Activated T-helper 2 cell treated with anti-CD3 and anti-CD28 coated beads, Interferon-gamma antibody, Interleukin-2, Interleukin-4, amounts not matched to agents 10 μg/mL and 5 μg/mL and 100 μg/mL, durations not matched to agents 14 hours and 24 hours and 36 hours (primary cell): ENCODE results near the gene ASPG. TPM values are rescaled to one million over a fixed set of nuclear protein-coding genes. Genes with fewer than 3 reads are reported as not detected.

ENCODE experiments used
- DNase-seq: peaks from one replicate; pipeline ENCODE4 v3.0.0; 2021; ENCODE audit warnings: low spot score
- H3K27ac Mint-ChIP-seq: one replicate; pipeline ENCODE4 v1.8.0; 2021; ENCODE audit warnings: mixed read lengths
- H3K27me3 Mint-ChIP-seq: one replicate; pipeline ENCODE4 v1.8.0; 2021; ENCODE audit warnings: low read depth, mixed read lengths
- H3K36me3 Mint-ChIP-seq: one replicate; pipeline ENCODE4 v1.8.0; 2021; ENCODE audit warnings: low read depth, mixed read lengths
- H3K4me1 Mint-ChIP-seq: one replicate; pipeline ENCODE4 v1.8.0; 2021; ENCODE audit warnings: low read depth, mixed read lengths
- H3K4me3 Mint-ChIP-seq: one replicate; pipeline ENCODE4 v1.8.0; 2021; ENCODE audit warnings: low read depth, mild to moderate bottlenecking, moderate library complexity, mixed read lengths
- H3K9me3 Mint-ChIP-seq: one replicate; pipeline ENCODE4 v1.8.0; 2021; ENCODE audit warnings: mixed read lengths
- intact Hi-C: fragments of 100-400 bp; cut with micrococcal nuclease; formaldehyde crosslinking; loops from one replicate; pipeline ENCODE4 v1.15.1; 2023
- total RNA-seq: library from RNA; stranded (reverse); gene quantifications from 2 replicates; pipeline ENCODE4 v1.2.3, GENCODE V29; 2022

Gene ASPG
- not detected in 2 replicates for total RNA-seq

DNA sequence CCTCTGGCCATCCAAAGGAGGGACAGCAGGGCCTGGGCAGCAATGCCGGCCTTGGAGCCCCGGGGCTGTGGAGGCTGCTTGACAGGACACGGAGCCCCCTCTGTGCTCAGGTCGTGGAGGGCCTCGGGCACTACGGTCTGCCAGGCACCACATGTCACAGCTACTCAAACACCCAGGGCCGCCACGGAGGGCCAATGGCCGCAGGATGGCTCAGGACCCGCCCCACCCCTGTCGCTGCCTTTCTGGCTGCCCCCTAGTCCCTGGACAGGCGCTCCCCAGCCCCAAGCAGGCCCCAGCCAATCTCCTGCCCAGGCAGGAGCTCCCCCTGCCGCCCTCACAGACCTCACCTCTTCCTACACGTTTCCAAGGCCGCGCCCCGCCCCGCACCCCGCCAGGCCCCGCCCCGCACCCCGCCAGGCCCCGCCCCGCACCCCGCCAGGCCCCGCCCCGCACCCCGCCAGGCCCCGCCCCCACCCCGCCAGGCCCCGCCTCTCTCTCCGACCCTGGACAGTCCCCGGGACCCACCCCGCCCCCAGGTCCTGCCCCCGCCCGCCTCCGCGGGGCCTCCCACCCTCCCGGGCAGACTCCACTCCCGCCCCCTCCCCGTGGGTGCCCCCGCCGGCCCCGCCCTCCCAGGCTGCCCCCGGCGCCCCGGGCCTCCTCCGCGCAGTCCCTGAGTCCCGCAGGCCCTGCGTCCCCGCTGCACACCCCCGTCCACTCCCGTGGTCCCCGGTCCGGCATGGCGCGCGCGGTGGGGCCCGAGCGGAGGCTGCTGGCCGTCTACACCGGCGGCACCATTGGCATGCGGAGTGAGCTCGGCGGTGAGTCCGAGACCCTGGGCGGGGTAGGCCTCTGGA, at the start of gene ASPG:
Gene ASPG, plus strand, starts transcription at position 669 of the 857 bp plus-strand sequence. Its CDS starts 71 bp downstream, at position 740.
- intact Hi-C loops = no loop called here
- H3K27me3 Mint-ChIP-seq = no peaks in the 10 kb centered on the region
- no peak for DNase-seq
- H3K36me3 Mint-ChIP-seq = no peaks in the 10 kb centered on the region
- no peaks in the 10 kb centered on the region for H3K4me1 Mint-ChIP-seq
- H3K4me3 Mint-ChIP-seq = no peak within 1 kb of the TSS
- H3K27ac Mint-ChIP-seq = no peak within 1 kb of the TSS
- H3K9me3 Mint-ChIP-seq = no peaks in the 10 kb centered on the region

DNA sequence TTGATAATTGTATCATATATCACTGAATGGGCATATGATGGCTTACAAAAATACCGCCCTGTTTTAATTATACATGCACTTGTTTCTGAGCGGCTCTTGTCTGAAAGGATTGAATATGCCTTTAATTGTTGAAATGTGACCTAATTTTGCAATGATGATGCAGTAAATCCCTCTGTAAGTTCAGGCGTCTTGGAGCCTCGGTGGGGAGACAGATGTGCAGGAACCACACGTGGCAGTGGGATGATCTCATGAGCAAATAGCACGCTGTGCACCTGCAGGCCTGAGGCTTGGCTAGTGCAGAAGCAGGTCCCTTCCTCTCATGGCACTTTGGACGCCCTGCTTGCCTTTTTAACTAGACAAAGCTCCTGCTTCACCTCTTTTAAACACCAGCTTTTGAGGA, 49.3 kb upstream of the ASPG start:
- no peak for DNase-seq
- Mint-ChIP-seq H3K27me3 (no peaks in the 10 kb centered on the region), H3K4me1 (no peaks in the 10 kb centered on the region), H3K27ac (no peak overlapping the region), H3K36me3 (no peaks in the 10 kb centered on the region), H3K9me3 (no peaks in the 10 kb centered on the region), H3K4me3 (no peak overlapping the region)
- intact Hi-C loops = no loop called here

DNA sequence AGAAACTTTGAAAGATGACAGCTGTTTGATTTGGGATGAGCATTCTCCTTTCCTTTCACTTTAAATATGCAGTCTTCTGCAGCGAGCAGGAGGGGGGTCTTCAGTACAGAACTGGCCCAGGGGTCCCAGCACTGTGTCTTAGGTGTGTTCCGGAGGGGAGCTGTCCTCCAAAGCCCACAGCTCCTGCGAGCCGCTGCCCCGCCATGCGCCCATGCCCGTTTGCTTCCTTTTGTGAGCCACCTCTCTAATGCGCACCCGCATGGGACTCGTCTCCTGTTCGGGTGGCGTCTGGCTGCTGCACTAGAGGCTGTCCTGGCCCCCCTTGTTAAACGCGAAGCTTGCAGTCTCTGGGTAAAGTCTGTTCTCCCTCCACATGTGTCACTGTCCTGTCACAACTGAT, 48.4 kb upstream of the ASPG start:
- no peak for DNase-seq
- no peaks in the 10 kb centered on the region for H3K36me3 Mint-ChIP-seq
- no peak overlapping the region for H3K4me3 Mint-ChIP-seq
- no peaks in the 10 kb centered on the region for H3K27me3 Mint-ChIP-seq
- H3K9me3 Mint-ChIP-seq = no peaks in the 10 kb centered on the region
- intact Hi-C loops = no loop called here
- no peaks in the 10 kb centered on the region for H3K4me1 Mint-ChIP-seq
- H3K27ac Mint-ChIP-seq = no peak overlapping the region

DNA sequence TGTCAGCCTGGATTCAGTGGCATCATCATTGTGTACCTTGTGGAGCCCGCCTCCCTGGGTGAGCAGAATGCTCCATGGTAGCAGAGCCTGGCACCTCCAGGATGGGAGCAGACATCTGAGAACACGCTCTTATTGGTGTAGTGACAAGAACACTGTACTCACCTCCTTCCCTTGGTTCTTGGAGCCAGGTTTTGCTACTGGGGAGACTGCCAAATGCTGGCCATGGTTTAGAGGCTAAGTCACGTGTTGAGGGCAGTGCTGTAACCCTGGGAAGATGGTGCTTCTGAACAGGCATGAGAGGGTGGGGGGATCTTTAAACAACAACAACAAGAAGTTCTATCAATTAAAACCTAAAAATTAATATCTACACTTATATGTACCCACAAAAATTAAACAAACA, 47.6 kb upstream of the ASPG start:
- Mint-ChIP-seq H3K4me1 (no peaks in the 10 kb centered on the region), H3K4me3 (no peak overlapping the region), H3K27ac (no peak overlapping the region), H3K27me3 (no peaks in the 10 kb centered on the region), H3K9me3 (no peaks in the 10 kb centered on the region), H3K36me3 (no peaks in the 10 kb centered on the region)
- DNase-seq = no peak
- intact Hi-C loops = no loop called here

DNA sequence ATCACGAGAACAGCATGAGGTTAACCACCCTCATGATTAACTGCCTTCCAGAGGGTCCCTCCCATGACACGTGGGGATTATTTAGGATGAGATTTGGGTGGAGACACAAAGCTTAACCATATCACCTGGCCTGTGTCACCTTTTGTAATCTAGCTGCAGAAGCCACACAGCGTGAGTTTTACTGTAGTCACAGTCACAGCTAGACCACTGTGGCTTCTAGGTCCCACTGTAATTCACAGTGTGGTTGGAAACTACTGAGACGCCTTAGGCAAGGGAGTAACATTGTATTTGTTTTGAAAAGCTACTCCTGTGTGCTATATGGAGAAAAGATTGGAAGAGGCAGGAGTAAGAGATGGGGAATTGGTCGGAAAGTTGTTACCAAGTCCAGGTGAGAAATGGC, 46.3 kb upstream of the ASPG start:
- Mint-ChIP-seq H3K4me3 (no peak overlapping the region), H3K27me3 (no peaks in the 10 kb centered on the region), H3K4me1 (no peaks in the 10 kb centered on the region), H3K36me3 (no peaks in the 10 kb centered on the region), H3K9me3 (no peaks in the 10 kb centered on the region), H3K27ac (no peak overlapping the region)
- intact Hi-C loops = no loop called here
- no peak for DNase-seq

DNA sequence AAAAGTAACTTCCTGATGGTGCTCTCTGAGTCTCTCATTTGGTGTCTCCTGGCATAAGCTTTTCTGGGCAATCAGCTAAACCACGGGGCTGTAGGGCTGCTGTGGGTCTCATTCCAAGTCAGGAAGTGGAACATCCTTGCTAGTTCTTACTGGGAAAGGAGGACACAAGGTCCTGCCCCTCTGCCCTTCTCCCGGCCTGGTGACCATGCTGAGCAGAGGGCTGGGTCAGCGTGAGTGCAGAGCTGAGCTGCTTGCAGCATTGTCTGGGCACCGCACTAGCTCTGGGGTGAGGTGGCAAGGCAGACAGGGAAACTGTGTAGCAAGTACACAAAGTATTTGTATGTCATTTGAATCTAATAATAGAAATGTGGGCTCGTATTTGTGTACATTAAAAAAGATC, 45.0 kb upstream of the ASPG start:
- intact Hi-C loops = no loop called here
- no peak overlapping the region for H3K27ac Mint-ChIP-seq
- H3K4me3 Mint-ChIP-seq = no peak overlapping the region

DNA sequence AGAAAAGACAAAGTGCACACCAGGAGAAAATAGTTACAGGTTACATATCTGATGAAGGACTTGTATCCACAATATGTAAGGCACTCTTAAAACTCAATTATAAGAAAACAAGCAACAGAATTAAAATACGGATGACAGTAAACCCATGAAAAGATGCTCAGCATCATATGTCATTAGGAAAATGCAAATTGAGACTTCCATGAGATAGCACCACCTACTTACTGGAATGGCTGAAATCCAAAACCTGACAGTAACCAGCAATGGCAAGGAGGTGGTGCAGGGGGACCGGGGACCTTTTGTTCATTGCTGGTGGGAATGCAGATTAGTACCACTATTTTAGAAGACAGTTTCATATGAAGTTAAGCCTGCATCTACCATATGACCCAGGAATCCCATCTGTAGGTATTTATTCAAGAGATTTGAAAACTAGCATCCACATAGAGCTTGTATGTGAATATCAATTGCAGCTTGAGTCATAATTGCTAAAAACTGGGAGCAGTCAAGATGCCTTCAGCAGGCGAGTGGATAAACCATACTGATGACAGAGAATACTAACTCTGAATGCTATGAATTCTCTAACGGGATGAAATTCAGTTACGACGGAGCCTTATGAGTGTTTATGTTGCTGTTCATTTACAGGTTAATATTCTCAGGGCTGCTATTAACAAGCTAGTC, 43.9 kb upstream of the ASPG start:
- Mint-ChIP-seq H3K36me3 (no peaks in the 10 kb centered on the region), H3K27me3 (no peaks in the 10 kb centered on the region), H3K9me3 (no peaks in the 10 kb centered on the region), H3K27ac (no peak overlapping the region), H3K4me3 (no peak overlapping the region), H3K4me1 (no peaks in the 10 kb centered on the region)
- no peak for DNase-seq
- intact Hi-C loops = no loop called here

More for the DNA sequence above, 45.0 kb upstream of the ASPG start:
- Mint-ChIP-seq H3K36me3 (no peaks in the 10 kb centered on the region), H3K4me1 (no peaks in the 10 kb centered on the region), H3K9me3 (no peaks in the 10 kb centered on the region), H3K27me3 (no peaks in the 10 kb centered on the region)
- DNase-seq = no peak

DNA sequence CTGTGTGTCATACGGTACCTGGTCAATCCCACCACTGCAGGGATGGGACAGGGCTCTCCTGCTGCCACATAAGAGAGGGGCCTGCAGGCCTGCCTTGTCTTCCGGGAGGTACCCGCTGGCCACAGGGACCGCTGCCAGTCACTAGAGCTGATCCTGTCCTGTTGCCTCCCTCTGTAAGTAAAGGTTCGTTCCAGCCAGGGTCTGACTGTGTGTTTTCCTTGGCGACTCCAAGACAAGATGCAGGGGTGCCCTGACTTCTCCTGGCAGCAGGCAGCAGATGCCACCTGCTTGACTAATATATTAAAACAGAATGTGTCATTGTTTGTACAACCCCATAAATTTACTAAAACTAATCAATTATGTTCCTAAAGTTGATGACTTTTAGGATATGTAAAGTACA, 41.5 kb upstream of the ASPG start:
- no peak overlapping the region for H3K27ac Mint-ChIP-seq
- DNase-seq = no peak
- H3K36me3 Mint-ChIP-seq = no peaks in the 10 kb centered on the region
- H3K27me3 Mint-ChIP-seq = no peaks in the 10 kb centered on the region
- H3K9me3 Mint-ChIP-seq = no peaks in the 10 kb centered on the region
- intact Hi-C loops = no loop called here
- no peak overlapping the region for H3K4me3 Mint-ChIP-seq
- H3K4me1 Mint-ChIP-seq = no peaks in the 10 kb centered on the region

DNA sequence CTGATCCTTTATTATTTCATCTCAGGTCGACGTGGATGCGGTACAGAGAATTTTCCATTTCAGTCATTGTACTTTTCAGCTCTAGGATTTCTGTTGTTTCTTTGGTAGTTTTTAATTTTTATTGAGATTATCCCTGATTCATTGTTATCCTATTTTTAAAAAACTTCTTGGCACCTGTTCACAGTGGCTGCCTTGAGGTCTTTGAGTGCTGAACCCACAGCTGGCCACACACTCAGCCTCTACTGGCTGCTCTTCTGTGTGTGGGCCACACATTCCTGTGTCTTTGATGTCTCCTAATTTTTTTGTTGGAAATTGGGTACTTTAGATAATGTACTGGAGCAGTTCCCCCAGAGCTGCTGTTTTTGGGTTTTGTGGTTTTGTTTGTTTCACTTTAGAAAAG, 37.7 kb upstream of the ASPG start:
- intact Hi-C loops = no loop called here
- H3K27me3 Mint-ChIP-seq = no peaks in the 10 kb centered on the region
- no peaks in the 10 kb centered on the region for H3K36me3 Mint-ChIP-seq
- no peaks in the 10 kb centered on the region for H3K9me3 Mint-ChIP-seq
- H3K4me1 Mint-ChIP-seq = no peaks in the 10 kb centered on the region
- DNase-seq = no peak
- no peak overlapping the region for H3K27ac Mint-ChIP-seq
- no peak overlapping the region for H3K4me3 Mint-ChIP-seq

DNA sequence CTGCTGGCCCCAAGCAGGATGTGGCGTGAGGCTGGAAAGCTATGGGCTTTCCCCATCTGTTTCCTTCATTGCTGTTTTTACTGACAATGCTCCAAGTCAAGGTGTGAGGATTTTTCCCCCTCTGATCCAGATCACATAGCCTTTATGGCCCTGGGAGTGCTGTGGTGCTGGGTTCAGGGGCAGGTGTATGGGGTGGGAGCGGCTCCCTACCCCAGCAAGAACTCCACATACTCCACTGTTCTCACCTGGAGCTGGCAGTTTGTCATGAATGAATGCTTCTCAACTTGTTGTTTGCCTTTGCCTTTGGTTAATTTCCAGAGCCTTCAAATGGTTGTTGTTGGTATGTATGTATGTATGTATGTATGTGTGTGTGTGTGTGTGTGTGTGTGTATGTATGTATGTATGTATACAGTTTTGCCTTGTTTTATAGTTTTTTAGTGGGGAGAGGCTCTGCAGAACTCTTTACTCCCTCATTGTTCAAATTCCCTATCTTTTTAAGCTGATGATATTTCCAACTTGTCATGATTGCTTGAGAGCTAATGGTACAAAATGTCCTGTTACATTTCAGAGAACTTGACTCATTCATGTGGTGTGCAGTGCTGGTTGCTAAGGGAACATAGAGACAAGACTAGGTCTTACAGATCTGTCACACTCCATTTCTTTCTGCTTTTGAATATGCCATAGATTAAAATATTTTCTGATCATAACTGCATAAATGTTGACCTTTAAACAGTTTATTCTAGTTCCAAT, 36.6 kb upstream of the ASPG start:
- Mint-ChIP-seq H3K4me1 (no peaks in the 10 kb centered on the region), H3K27ac (no peak overlapping the region), H3K27me3 (no peaks in the 10 kb centered on the region), H3K36me3 (no peaks in the 10 kb centered on the region), H3K9me3 (no peaks in the 10 kb centered on the region), H3K4me3 (no peak overlapping the region)
- intact Hi-C loops = no loop called here
- DNase-seq = no peak

DNA sequence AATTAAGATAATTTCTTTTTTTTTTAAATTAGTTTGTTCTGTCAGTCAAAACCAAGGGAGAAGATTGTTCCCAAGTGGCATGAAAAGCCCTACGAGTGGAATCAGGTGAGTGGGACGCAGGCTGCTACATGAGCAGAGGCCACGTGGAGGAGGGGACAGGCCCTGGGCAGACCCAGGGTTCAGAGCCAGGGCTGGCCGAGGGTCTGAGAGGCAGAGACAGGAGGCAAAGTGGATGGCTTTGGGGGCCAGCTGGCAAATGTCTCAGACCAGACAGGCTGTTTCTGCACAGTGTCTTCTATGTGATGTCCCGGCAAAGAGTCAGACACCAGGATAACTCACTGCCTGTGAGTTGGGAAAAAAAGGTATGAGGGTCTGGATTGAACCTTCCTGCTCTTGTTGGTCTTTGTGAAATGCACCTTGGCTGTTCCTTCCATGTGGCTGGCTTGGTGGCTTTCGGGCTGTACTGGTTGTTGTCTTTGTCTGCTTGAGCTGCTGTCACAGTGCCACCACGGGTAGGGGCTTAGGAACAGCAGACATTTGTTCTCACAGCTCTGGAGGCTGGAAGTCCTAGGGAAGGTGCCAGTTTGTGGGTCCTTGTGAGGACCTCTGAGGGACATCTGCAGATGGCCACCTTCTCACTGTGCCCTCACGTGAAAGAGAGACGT, 35.8 kb upstream of the ASPG start:
- Mint-ChIP-seq H3K27me3 (no peaks in the 10 kb centered on the region), H3K36me3 (no peaks in the 10 kb centered on the region), H3K4me3 (no peak overlapping the region)

DNA sequence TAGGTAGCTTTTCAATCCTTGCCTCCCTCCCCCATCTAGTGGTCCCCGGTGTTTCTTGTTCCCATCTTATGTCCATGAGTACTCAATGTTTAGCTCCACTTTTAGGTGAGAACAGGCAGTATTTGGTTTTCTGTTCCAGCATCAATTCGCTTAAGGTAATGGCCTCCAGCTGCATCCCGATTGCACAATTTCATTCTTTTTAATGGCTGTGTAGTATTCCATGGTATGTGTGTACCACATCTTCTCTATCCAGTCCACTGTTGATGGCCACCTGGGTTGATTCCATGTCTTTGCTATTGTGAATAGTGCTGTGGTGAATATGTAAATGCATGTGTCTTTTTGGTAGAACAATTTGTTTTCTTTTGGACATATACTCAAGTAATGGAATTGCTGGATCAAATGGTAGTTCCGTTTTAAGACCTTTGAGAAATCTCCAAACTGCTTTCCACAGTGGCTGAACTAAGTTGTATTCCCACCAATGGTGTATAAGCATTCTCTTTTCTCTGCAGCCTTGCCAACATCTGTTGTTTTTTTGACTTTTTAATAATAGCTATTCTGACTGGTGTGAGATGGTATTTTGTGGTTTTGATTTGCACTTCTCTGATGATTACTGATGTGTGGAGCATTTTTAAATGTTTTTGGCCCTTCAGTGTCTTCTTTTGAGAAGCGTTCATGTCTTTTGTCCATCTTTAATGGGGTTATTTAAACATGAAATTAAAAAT, 34.2 kb upstream of the ASPG start:
- intact Hi-C loops = no loop called here
- Mint-ChIP-seq H3K27ac (no peak overlapping the region), H3K9me3 (no peaks in the 10 kb centered on the region), H3K4me1 (no peaks in the 10 kb centered on the region), H3K27me3 (peaks cover 3% of the 10 kb centered on the region), H3K36me3 (no peaks in the 10 kb centered on the region), H3K4me3 (no peak overlapping the region)
- DNase-seq = no peak

More for the DNA sequence above, 35.8 kb upstream of the ASPG start:
- intact Hi-C loops = no loop called here
- no peak for DNase-seq
- no peaks in the 10 kb centered on the region for H3K4me1 Mint-ChIP-seq
- H3K27ac Mint-ChIP-seq = no peak overlapping the region
- H3K9me3 Mint-ChIP-seq = no peaks in the 10 kb centered on the region
